GM12878 (cell line): ENCODE results near the gene C1QTNF8. TPM values are rescaled to one million over a fixed set of nuclear protein-coding genes. Genes with fewer than 3 reads are reported as not detected.

Experiments
- ATAC-seq: fragments of 200-7000 bp; cut with Tn5 transposase; 3 replicates; pipeline ENCODE4 v1.9.1; 2020; ENCODE audit warnings: mild to moderate bottlenecking, moderate library complexity
- BruUV-seq: library from RNA; stranded (reverse); fragments of 400-500 nt; replicated peaks from 2 replicates; lab custom pipeline; 2021; lab: Mats Ljungman, UMichigan
- CTCF ChIA-PET: fragments of 300-600 bp; sonication (Branson Sonifier 250); formaldehyde crosslinking; extraction: SDS; loops from one replicate; lab custom pipeline; 2021; ENCODE audit warnings: inconsistent platforms; lab: Yijun Ruan, JAX
- POLR2A ChIA-PET: fragments of 350-600 bp; formaldehyde crosslinking; extraction: SDS; loops from one replicate; lab custom pipeline; 2021; ENCODE audit warnings: inconsistent platforms; lab: Charles Lee
- RAD21 ChIA-PET: fragments of 300-600 bp; sonication (Branson Sonifier 250); formaldehyde crosslinking; loops from one replicate; lab custom pipeline; 2023; ENCODE audit warnings: antibody characterized with exemption; ENCODE audit not compliant: unreplicated experiment; lab: Charles Lee
- SMC1A ChIA-PET: fragments of 300-600 bp; sonication (Branson Sonifier 250); formaldehyde crosslinking; loops from one replicate; lab custom pipeline; 2023; ENCODE audit not compliant: unreplicated experiment, uncharacterized antibody; lab: Charles Lee
- DNase-seq: peaks from one replicate; pipeline ENCODE4 v3.0.0-alpha.2; 2011; ENCODE audit warnings: low read depth, low spot score
- FAIRE-seq: peaks from 3 replicates; lab custom pipeline; 2011; peaks lifted over from hg19 to GRCh38; lab: Jason Lieb, UNC
- H2AFZ ChIP-seq: 2 replicates; pipeline ENCODE4 v1.6.0; 2011; ENCODE audit warnings: low read depth, low read length, control low read depth; ENCODE audit not compliant: control insufficient read depth
- H3K27ac ChIP-seq: 2 replicates; pipeline ENCODE4 v1.5.1; 2011; ENCODE audit warnings: control low read depth; ENCODE audit not compliant: control insufficient read depth, insufficient read depth
- H3K27me3 ChIP-seq, 2 experiments: replicated peaks in 1 of 2; 2 replicates each; pipeline versions ENCODE4 v1.6.0 to v1.6.1; 2011; ENCODE audit warnings: low read length in 1 of 2; ENCODE audit not compliant: control insufficient read depth in 2 of 2, insufficient read depth in 2 of 2
- H3K36me3 ChIP-seq, 2 experiments: 2 replicates each; pipeline ENCODE4 v1.5.1; 2011; ENCODE audit warnings: low read length in 1 of 2; ENCODE audit not compliant: control insufficient read depth in 2 of 2, insufficient read depth in 2 of 2
- H3K4me1 ChIP-seq: 2 replicates; pipeline ENCODE4 v1.6.1; 2011; ENCODE audit warnings: mild to moderate bottlenecking, low read length, moderate library complexity, mixed read lengths; ENCODE audit not compliant: control insufficient read depth, insufficient read depth
- H3K4me2 ChIP-seq: 2 replicates; pipeline ENCODE4 v1.6.0; 2011; ENCODE audit warnings: control low read depth; ENCODE audit not compliant: control insufficient read depth, insufficient read depth
- H3K4me3 ChIP-seq: fragments of 200-600 bp; sonication (generic); 2 replicates; pipeline ENCODE4 v1.5.1; 2016
- H3K79me2 ChIP-seq: 2 replicates; pipeline ENCODE4 v1.6.0; 2011; ENCODE audit warnings: low read length; ENCODE audit not compliant: control insufficient read depth, insufficient read depth
- H3K9ac ChIP-seq: 2 replicates; pipeline ENCODE4 v1.8.0; 2011; ENCODE audit warnings: low read length, control low read depth, mixed read lengths; ENCODE audit not compliant: control insufficient read depth, insufficient read depth
- H3K9me3 ChIP-seq: replicated peaks from 3 replicates; pipeline ENCODE4 v1.5.1; 2011; ENCODE audit warnings: mild to moderate bottlenecking, low read length; ENCODE audit not compliant: control insufficient read depth, insufficient read depth
- H4K20me1 ChIP-seq: 2 replicates; pipeline ENCODE4 v1.6.0; 2011; ENCODE audit not compliant: control insufficient read depth, insufficient read depth
- BMI1 ChIP-seq: fragments of 450-650 bp; IDR thresholded peaks from 2 replicates; pipeline ENCODE4 v1.6.1; 2016; ENCODE audit warnings: mild to moderate bottlenecking, moderate library complexity, borderline replicate concordance
- CHD2 ChIP-seq: IDR thresholded peaks from 2 replicates; pipeline ENCODE4 v1.6.1; 2011; ENCODE audit warnings: low read depth, low read length, improper control_type of control experiment, borderline replicate concordance
- MXI1 ChIP-seq: fragments of 150-350 bp; IDR thresholded peaks from 2 replicates; pipeline ENCODE4 v1.6.1; 2011; ENCODE audit warnings: low read depth, mild to moderate bottlenecking, inconsistent platforms, low read length, improper control_type of control experiment
- PML ChIP-seq: IDR thresholded peaks from 2 replicates; pipeline ENCODE4 v1.6.1; 2012; ENCODE audit warnings: low read length, inconsistent platforms
- POLR2AphosphoS2 ChIP-seq: IDR thresholded peaks from 2 replicates; pipeline ENCODE4 v1.6.1; 2011; ENCODE audit warnings: low read depth, mild to moderate bottlenecking, low read length, improper control_type of control experiment, moderate library complexity
- SREBF2 ChIP-seq: IDR thresholded peaks from 2 replicates; pipeline ENCODE4 v1.6.1; 2012; ENCODE audit warnings: mild to moderate bottlenecking, low read length
- SUPT20H ChIP-seq: IDR thresholded peaks from 2 replicates; pipeline ENCODE4 v1.6.1; 2011; ENCODE audit warnings: low read depth, mild to moderate bottlenecking, low read length, moderate library complexity, borderline replicate concordance; ENCODE audit not compliant: control insufficient read depth
- TCF7 ChIP-seq: IDR thresholded peaks from 2 replicates; pipeline ENCODE4 v1.6.1; 2014; ENCODE audit warnings: antibody characterized with exemption, borderline replicate concordance
- WGBS: methylation state at CpG from one replicate; pipeline ENCODE4 v1.1.6; 2016; ENCODE audit warnings: low lambda C conversion rate; ENCODE audit not compliant: insufficient replicate concordance, insufficient coverage; ENCODE audit errors: missing lambda C conversion rate; 5-methylcytosine and 5-hydroxymethylcytosine counted together
- in situ Hi-C: fragments of 300-500 bp; cut with MboI; formaldehyde crosslinking; loops from 9 replicates; pipeline ENCODE4 v1.14.3; 2018; ENCODE audit warnings: mixed read lengths
- intact Hi-C: fragments of 100-400 bp; cut with micrococcal nuclease; formaldehyde crosslinking; loops from one replicate; pipeline ENCODE4 v1.14.2; 2022; ENCODE audit not compliant: unreplicated experiment
- polyA plus RNA-seq, 11 experiments: library from polyadenylated mRNA; depleted of rRNA in 4 of 11; unstranded in 6 of 11; stranded (reverse) in 5 of 11; fragments of >200 nt; fragmentation: Nextera tagmentation in 4 of 11; fragmentation: Illumina TruSeq in 1 of 11; extraction: Ambion mirVana in 4 of 11; extraction: Trizol in 1 of 11; gene quantifications; 1 replicate in 1 of 11; 2 replicates in 10 of 11; pipeline versions ENCODE4 v1.2.1 to v1.2.3, GENCODE V29; 2011 to 2016; ENCODE audit warnings: inconsistent platforms in 2 of 11, missing spikeins in 2 of 11, low read depth in 1 of 11
- total RNA-seq, 4 experiments: library from RNA; depleted of rRNA in 3 of 4; stranded (reverse); fragments of >200 nt in 3 of 4; fragmentation: Illumina TruSeq in 1 of 4; extraction: Trizol in 1 of 4; gene quantifications; 2 replicates each; pipeline versions ENCODE4 v1.2.1 to v1.2.3, GENCODE V29; 2013 to 2021

Gene C1QTNF8
- total and polyA plus RNA-seq, 10 of the 15 experiments (the other 5 are each of a cell fraction or from before 2014, with no cell fraction given): not detected

- no peaks in the 10 kb centered on the region for H3K4me1 ChIP-seq
- H3K9ac ChIP-seq: no peak overlapping the region
- no peaks in the 10 kb centered on the region for H3K79me2 ChIP-seq
- H3K4me2 ChIP-seq: no peak overlapping the region
- RAD21 ChIA-PET: no interaction called here
- TF ChIP-seq MXI1 (no peak), SREBF2 (no peak), SUPT20H (no peak), TCF7 (no peak), BMI1 (no peak), POLR2AphosphoS2 (no peak), CHD2 (no peak), PML (no peak)
- ATAC-seq (no peak), FAIRE-seq (no peak), DNase-seq (no peak)
- POLR2A ChIA-PET: no interaction called here
- WGBS: 23% methylated on average over 8 of the region's 14 CpGs
- no peaks in the 10 kb centered on the region for H3K27me3 ChIP-seq
- no TSS peak for BruUV-seq
- SMC1A ChIA-PET: no interaction called here
- no peak overlapping the region for H3K4me3 ChIP-seq
- no peak overlapping the region for H3K27ac ChIP-seq
- in situ Hi-C loops: loop anchor here (10.0 kb wide), 1 partner anchor 58 kb away; no protein-coding TSS in a partner anchor
- no peaks in the 10 kb centered on the region for H3K9me3 ChIP-seq
- no peaks in the 10 kb centered on the region for H3K36me3 ChIP-seq
- H4K20me1 ChIP-seq: no peaks in the 10 kb centered on the region
- CTCF ChIA-PET: no interaction called here
- intact Hi-C loops: no loop called here
- H2AFZ ChIP-seq: no peak overlapping the region
Measured at GRCh38 chr16:1122398-1122765, 26.3 kb upstream of the C1QTNF8 start.
